Measurements from ENCODE around the gene LSP1.
"Not testable (repeated sequence)": the region's sequence is repeated elsewhere in the genome, so short reads cannot be mapped to it uniquely, and the experiment has no call there.

LSP1 gene

DNA sequence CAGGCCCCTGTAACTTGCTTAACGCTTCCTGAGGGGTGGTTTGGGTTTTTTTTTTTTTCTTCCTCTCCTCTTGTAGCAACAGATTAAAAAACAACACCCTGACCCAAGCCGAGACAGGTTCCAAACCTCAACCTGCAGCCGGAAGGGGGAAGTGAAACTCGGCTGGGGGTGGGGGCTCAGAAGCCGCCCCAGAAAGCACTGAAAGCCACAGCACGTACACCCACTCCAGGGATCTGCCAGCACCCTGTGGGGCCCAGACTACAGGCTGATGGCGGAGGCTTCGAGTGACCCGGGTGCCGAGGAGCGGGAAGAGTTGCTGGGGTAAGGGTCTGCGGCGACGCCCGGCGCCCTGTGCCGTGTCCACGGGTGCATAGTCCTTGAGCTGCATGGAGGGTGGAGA is at the start of gene LSP1:
Gene LSP1, plus strand, starts transcription at position 208 of the 400 bp plus-strand sequence. Its CDS starts 61 bp downstream, at position 269.
- DNase-seq (ENCODE audit: low read depth in 2 of 2, low spot score in 1 of 2), result peak; percentile 53 to 71

- no peak for DNase-seq (ENCODE audit: low read depth in 2 of 2, low spot score in 1 of 2)
Measured at GRCh38 chr11:1803246-1803645, 49.6 kb upstream of the LSP1 start.

DNA sequence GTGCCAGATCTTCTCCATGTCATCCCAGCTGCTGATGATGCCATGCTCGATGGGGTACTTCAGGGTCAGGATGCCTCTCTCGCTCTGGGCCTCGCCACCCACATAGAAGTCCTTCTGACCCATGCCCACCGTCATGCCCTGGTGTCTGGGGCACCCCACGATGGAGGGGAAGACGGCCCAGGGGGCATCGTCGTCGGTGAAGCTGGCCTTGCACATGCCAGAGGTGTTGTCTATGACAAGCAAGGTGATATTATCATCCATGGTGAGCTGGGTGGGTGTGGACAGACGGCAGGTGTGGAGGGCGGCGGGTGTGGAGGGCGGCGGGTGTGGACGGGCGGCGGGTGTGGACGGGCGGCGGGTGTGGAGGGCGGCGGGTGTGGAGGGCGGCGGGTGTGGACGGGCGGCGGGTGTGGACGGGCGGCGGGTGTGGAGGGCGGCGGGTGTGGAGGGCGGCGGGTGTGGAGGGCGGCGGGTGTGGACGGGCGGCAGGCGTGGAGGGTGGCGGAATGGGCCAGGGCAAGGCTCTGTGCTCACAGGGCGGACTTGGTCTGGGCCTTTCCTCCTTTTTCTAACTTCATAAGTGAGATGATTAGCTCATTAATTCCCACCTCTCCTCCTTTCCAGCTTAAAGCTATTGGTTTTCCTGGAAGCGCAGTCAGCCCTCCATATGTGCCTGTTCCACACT is 48.9 kb upstream of the LSP1 start:
- DNase-seq (ENCODE audit: low read depth in 2 of 2, low spot score in 1 of 2), result not testable (repeated sequence)

GRCh38 chr11:1805525-1805924 is 47.4 kb upstream of the LSP1 start:
- DNase-seq (ENCODE audit: low read depth in 2 of 2, low spot score in 1 of 2), result no peak

GRCh38 chr11:1807264-1807995 is 45.5 kb upstream of the LSP1 start:
- no peak for DNase-seq (ENCODE audit: low read depth in 2 of 2, low spot score in 1 of 2)

DNA sequence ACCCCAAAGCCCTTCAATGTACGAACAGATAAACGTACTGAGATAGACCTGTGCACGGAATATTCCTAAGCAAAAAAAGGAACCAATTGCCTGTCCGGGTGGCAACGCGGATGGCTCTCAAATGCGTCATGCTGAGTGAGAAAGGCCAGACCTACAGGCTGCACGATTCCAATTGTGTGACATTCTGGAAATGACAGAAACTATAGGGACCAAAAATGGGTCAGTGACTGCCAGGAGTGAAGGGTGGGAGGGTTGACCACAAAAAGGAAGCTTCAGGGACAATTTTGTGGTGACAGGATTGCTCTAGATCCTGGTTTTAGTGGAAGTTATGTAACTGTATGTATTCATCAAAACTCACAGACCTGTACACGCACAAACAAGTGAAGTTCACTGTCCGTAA is 42.1 kb upstream of the LSP1 start:
- DNase-seq (ENCODE audit: low read depth in 2 of 2, low spot score in 1 of 2), result no peak

GRCh38 chr11:1812274-1812673 is 40.6 kb upstream of the LSP1 start:
- no peak for DNase-seq (ENCODE audit: low read depth in 2 of 2, low spot score in 1 of 2)

GRCh38 chr11:1812801-1813200 is 40.1 kb upstream of the LSP1 start:
- DNase-seq (ENCODE audit: low read depth in 2 of 2, low spot score in 1 of 2), result no peak

GRCh38 chr11:1813356-1813755 is 39.5 kb upstream of the LSP1 start:
- DNase-seq (ENCODE audit: low read depth in 2 of 2, low spot score in 1 of 2), result not testable (repeated sequence)

DNA sequence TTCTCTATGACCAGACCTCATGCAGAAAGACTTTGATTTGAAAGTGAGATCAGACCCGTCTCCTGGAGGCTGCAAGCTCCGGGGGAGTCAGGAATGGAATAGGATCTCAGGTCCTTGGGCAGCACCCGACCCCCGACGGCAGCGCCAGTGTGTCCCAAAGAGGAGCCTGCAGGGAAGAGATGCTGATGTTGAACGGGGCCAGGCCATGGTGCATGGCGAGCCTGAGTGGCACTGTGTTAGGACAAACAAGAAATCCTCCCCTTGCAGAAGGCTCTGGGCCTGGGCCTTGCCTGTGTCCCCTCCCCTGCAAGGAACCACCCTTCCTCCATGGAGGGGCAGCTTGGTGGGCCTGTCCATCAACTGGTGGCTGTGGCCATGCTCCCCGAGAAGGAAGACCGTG is 38.2 kb upstream of the LSP1 start:
- no peak for DNase-seq (ENCODE audit: low read depth in 2 of 2, low spot score in 1 of 2)

GRCh38 chr11:1815311-1815710 is 37.6 kb upstream of the LSP1 start:
- no peak for DNase-seq (ENCODE audit: low read depth in 2 of 2, low spot score in 1 of 2)

DNA sequence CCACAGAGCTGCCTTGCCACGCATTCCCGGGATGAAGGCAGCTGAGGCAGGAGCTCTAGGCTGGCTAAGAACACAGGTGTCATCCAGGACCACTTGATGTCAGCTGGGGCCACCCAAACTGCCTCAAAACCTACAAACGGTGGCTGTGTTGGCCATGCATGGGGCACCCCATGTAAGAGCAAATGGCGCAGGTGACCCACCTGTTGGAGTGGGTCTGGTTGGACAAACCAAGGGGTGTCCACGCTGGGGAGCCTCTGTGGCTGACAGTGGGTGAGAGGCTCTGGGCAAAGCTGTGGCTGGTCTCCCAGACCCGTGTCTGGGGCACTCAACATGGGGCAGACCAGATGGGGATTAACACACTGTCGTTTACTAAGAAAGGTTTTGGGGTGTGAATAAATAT is 37.1 kb upstream of the LSP1 start:
- no peak for DNase-seq (ENCODE audit: low read depth in 2 of 2, low spot score in 1 of 2)

DNA sequence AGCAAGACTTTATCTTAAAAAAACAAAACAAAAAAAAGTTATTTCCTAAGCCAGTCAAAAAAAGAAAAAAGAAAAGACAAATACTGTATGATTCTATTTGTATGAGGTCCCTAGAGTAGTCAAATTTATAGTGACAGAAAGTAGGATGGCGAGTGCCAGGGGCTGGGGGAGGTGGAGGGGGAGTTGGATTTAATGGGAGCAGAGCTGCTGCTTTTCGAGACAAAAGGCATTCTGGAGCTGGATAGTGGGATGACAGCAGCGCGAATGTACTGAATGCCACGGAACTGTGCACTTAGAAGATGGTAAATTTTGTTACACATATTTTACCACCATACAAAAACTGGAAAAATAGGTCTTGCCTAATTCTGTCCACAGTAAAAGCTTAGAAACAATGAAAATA is 35.9 kb upstream of the LSP1 start:
- DNase-seq (ENCODE audit: low read depth in 2 of 2, low spot score in 1 of 2), result no peak

- DNase-seq (ENCODE audit: low read depth in 2 of 2, low spot score in 1 of 2), result no peak
Measured at GRCh38 chr11:1817511-1817910, 35.4 kb upstream of the LSP1 start.

- DNase-seq (ENCODE audit: low read depth in 2 of 2, low spot score in 1 of 2), result no peak
Measured at GRCh38 chr11:1819074-1819473, 33.8 kb upstream of the LSP1 start.

- DNase-seq (ENCODE audit: low read depth in 2 of 2, low spot score in 1 of 2), result no peak
Measured at GRCh38 chr11:1820463-1821325, 32.2 kb upstream of the LSP1 start.

DNA sequence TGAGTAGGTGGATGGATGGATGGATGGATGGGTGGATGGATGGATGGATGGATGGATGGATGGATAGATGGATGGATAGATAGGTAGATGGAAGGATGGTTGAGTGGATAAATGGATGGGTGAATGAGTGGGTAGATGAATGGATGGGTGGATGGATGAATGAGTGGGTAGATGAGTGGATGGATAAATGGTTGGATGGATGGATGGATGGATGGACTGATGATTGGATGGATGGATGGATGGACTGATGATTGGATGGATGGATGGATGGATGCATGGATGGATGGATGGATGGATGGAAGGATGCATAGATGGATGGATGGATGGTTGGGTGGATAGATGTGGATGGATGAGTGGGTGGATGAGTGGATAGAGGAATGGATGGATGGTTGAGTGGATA is 31.3 kb upstream of the LSP1 start:
- no peak for DNase-seq (ENCODE audit: low read depth in 2 of 2, low spot score in 1 of 2)

GRCh38 chr11:1822648-1823375 is 30.1 kb upstream of the LSP1 start:
- DNase-seq (ENCODE audit: low read depth in 2 of 2, low spot score in 1 of 2), result no peak

- DNase-seq (ENCODE audit: low read depth in 2 of 2, low spot score in 1 of 2), result no peak
Measured at GRCh38 chr11:1823376-1824220, 29.3 kb upstream of the LSP1 start.
